Nucleus accumbens (tissue), 56 donors: ENCODE results near the gene CYP2W1.
A peak's percentile ranks its signal among the peaks of the same experiment; 100 is the strongest.

Experiments used
- DNase-seq, 56 donors: peaks; one replicate each; lab custom pipeline; 2025; lab: John Stamatoyannopoulos, UW

Gene CYP2W1

DNA sequence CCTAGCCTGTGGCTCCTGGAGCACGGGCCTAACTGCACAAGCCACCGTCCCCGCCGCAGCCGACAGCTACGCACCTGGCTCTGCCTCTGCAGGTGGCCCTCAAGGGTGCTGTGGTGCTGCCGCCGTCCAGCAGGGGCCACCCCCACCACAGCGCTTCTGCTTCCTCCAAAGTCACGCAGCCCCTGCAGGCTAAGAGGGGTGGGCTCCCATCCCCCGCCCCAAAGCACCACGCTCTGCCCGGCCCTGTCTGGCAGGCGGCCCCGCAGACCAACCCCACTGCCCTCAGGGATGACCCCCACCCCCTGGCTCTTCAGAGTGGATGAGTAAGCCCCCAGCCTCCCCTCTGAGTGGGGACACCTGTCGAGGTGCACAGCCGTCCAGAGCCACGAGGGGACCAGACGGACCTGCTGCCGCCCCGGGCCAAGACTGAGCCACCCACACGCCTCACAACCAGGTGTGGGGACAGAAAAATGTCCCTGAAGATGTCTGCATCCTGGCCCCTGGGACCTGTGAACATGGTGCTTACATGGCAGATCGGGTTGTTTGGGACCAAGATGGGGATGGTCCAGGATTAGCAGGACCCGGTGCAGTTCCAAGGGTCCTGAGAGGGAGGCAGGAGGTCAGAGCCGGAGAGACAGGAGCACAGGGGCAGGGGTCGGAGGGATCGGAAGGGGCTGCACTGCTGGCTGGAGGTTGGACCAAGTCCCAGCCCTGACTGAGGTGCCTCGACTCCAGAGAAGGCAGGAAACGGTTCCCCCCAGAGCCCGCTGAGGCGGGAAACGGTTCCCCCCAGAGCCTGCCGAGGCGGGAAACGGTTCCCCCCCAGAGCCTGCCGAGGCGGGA is 19.5 kb upstream of the CYP2W1 start:
- no peak for DNase-seq

DNA sequence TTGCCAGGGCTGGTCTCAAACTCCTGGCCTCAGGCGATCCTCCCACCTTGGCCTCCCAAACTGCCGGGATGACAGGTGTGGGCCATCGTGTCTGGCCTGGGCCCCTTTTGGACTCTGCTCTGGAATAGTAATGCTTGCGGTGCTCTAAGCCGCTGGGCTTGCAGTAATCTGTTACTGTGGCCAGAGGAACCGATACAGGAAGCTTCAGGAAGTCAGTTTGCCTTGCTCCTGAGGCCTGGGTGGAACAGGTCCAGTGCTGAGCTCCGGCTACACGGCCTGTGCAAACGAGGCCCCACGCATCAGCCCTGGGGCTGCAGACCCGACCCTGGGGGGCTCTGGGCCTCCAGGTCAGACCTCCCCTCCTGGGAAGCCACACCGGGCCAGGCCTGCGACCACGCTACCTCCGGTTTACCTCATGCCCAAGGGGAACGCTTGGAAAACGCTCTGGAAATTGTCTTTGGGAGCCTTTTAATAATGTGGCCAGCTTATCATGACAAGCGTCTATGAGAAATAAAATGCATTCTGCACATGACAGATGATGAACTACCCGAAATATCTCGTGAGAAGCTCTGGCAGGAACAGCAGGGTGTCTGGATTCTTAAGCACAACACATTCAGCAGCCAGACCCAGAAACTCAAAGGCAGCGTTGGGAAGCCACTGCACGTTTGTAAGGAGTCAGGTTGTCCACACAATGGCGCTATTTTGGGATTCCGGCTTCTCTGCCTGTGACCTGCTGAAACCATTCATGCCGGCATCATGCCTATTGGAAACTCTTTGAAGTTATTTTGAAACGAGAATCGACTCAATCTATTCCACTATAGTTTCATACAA is 18.4 kb upstream of the CYP2W1 start:
- DNase-seq, result peak in 25 of 56 donors; percentile 11 to 60 (median 27)

DNA sequence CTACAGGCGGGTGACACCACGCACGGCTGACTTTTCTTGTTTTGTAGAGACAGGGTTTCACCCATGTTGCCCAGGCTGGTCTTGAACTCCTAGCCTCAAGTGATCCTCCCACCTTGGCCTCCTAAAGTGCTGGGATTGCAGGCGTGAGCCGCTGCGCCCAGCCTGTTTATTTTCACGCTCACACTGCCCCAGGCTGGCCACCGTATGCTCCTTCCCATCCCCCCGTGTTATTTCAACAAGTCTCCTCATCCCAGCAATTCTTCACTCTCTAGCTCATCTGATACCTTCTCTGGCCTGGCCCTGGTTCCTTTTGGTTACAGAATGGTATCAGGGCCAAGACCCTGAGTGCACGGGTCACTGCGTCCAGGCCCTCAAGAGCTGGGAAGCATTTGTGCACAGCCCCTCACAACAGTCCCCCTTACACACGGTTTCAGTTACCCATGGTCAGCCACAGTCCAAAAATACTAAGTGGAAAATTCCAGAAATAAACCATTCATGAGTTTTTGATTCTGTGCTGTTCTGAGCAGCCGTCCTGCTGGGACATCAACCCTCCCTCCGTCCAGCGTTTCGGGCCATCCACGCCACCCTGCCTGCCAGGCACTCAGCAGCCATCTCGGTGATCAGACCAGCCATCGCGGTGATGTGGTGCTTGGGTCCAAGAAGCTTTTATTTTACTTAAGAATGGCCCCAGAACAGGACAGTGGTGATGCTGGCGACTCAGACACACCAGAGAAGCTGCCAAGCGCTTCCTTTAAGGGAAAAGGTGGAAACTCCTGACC is 16.5 kb upstream of the CYP2W1 start:
- DNase-seq, result no peak

DNA sequence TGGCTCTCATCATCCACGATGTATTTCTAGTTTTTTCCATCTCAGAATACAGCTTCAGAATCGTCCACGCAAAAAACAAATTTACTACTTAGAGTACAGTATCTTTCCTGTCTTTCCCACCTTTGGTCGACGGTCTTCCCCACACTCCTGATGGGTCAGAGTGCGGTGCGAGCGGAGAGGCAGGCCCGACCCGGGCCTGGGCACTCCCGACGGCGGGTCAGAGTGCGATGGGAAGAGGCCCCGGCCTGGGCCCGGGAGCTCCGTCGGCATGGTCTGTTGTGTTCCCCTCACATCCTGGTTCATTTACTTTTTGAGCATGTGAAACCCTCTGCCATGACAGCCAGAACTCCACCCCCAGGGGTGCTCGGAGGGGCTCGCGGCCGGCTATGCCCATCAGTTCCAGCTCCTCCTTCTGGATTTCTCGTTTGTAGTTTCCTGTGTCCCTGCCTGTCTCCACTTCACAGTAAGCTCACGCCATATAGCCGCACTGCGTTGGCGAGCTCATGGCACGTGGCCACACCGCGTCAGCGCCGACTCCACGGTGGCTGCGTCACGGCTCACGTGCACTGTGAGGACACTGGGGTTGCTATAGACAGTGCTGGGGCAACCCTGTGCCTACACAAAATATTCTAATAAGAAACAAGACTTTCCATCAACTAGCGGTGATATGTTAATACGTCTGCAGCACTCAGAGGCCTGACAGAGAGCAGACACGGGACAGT is 15.5 kb upstream of the CYP2W1 start:
- DNase-seq, result no peak

DNA sequence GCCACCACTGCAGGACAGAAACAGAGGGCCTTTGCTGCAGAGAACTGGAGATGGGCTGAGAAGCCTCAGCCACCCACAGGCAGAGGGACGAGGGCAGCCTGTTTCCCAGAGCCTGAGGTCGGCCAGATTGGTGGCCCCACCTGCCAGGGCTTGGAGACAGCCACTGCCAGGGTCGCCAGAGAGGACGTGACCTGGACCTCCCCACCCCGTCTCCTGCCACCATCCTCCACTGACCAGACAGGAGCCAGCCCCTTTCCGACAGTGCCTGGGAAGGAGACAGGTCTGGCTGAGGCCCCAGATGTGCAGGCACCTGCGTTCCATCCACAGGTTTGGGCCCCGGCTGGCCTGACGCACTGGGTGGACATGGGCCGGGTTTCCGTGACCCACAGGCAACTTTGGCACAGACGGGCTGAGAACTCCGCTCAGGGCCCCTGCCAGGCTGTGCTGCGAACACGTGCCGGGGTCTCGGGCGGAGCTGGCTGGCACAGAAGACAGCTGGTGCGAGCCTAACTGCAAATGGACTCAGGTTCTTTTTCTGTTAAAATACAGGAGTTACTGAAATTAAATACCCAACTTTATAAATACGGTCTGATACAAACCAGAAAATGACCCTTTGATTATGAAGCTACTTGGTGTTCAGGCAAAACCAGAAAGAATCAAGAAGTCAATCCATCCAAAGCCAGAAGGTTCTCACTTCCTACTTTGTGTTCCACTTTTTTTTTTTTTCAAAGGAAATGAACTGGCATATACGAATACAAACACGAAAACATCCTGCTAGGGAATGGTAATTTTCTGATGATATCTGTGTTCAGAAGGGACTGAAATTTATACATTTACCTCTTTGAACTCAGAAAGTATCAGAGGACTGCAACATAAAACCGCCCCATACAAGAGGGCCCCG is 14.5 kb upstream of the CYP2W1 start:
- DNase-seq, result no peak

DNA sequence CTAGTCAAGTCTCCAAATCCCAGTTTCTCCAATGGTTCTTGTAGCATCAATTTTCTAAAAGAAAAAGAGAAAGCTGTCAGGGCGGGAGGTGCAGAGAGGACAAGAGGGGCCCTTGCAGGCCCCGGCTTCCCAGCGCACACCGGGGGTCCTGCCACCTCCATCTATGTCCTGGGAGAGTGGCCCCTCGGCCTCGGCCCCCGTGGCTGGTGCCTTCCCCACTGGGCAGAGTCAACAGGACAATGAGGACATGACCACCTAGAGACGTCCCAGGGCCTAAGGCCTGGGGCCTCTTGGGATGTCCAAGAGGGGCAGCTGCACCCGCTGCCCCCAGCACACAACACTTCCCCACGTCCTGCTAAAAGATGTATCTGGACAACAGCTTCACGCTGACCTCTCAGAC is 13.6 kb upstream of the CYP2W1 start:
- DNase-seq, result no peak

DNA sequence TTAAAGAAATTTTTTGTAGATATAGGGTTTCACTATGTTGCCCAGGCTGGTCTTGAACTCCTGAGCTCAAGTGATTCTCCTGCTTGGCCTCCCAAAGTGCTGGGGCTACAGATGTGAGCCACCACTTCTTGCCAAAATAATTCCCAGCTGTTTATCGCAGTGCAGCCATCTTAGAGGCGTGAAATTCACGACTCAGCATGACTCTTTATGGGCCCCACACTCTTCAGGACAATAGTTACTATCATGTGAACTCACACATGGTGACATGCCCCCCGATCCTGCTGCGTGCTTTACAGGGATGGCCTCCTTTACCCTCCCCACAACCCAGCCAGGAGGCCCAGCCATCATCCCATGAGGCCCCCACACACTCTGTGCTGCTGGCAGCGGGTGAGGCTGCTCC is 12.2 kb upstream of the CYP2W1 start:
- DNase-seq, result no peak

DNA sequence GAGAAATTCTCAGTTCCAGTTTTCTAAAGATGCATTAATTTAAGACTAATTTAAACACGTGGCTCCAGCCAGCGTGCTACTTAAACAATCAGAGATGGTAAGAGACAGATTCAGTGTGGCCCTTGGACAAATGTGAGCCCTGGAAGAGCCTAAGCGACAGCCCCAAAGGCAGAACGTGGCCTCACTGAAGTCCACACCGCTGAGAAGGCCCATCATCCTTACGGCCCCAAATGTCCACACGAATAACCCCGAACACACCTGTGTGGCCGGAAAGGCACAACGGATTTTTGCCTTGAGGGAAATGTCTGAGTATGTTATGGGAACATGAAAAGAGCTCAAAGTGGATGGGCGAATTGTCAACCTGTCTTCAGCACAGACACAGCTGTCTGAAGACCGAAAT is 10.9 kb upstream of the CYP2W1 start:
- no peak for DNase-seq

DNA sequence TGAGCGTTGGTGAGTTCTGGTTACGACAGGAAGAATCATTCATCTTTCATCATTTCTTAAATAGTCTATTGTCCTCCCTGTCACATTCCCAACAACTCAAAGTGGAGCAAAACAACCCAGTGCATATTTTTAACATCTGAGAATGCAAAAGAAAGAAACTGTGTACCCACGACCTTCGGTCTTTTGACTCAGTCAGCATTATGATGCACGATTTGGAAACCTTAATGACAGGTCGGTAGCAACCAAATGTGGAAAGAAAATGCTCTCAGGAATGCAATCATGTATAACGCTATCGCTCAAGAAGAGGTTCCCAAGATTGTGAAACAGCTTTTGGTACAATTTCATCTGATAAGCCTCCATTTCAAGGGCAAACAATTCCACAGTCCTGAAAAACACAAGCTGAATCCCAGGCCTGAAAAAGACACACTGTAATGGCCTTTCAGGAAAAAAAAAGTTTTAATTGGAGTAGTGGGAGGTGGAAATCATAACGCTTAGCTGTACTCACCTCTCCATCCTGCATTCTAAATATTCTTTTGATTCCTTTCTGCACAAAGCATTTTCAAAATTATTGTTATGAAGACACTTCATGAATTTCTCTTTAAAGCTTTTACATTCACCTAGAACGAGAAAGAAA is 10.2 kb upstream of the CYP2W1 start:
- no peak for DNase-seq

DNA sequence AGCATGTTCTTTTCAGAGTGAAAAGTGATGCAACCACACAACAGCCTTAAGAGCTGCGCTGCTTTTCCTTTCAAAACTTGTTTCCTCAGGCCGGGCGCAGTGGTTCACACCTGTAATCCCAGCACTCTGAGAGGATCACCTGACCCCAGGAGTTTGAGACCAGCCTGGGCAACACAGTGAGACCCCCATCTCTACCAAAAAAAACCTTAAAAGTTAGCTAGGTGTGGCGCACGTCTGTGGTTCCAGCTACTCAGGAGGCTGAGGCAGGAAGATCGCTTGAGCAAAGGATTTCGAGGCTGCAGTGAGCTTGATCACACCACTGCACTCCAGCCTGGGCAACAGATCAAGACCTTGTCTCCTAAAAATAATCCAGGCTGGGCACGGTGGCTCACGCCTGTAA is 9.7 kb upstream of the CYP2W1 start:
- DNase-seq, result no peak

DNA sequence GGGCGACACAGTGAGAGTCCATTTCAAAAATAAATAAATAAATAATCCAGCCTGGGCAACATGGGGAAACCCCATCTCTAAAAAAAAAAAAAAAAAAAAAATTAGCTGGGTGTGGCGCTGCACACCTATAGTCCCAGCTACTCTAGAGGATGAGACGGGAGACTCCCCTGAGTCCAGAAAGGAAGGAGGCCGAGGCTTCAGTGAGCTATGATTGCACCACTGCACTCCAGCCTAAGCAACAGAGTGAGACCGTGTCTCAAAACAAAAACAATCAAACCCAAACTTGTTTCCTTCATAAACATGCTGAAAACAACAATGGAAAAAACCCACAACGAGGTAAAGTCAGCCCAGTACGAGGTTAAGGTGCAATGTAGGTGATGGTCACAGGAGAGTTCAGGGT is 8.8 kb upstream of the CYP2W1 start:
- no peak for DNase-seq

DNA sequence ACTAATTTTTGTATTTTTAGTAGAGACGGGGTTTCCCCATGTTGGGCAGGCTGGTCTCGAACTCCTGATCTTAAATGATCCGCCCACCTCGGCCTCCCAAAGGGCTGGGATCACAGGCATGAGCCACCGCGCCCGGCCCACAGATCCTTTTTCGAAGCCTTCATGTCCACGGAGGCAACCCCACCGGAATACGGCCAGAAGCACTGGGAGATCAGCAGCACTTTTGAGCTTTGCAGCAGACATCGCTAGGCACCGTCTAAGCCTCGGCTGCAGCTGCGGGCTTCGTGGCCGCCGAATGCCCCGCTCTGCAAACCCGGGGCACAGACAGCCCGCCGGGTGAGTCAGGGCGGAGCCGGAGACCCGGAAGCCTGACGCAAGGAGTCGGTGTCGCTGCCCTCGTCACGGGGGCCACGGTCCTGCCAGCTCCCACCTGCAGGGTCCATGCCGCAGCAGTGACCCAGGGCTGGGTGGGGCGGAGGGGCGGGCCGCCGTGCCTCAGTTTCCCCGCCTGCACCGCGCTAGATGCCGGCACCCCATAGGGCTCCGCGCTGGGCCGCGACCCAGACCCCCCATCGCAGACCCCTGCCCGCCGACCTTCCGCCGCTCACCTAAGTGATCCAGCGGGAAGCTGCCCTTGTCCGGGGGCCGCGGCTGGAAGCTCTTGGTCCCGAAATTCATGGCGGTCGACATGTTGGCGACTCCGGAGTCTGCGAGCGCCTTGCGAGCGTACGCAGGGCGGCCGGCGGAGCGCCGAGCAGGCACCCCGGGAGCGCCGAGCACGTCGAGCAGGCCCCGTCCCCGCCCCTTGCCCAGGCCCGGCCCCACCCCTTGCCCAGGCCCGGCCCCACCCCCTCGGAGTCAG is 7.9 kb upstream of the CYP2W1 start, which contains the start of gene COX19:
TSS of gene COX19 (minus strand) at position 730 of the 862 bp plus-strand sequence. CDS start at position 690, 40 bp downstream.
- DNase-seq, result peak in 54 of 56 donors; percentile 45 to 90 (median 80)

DNA sequence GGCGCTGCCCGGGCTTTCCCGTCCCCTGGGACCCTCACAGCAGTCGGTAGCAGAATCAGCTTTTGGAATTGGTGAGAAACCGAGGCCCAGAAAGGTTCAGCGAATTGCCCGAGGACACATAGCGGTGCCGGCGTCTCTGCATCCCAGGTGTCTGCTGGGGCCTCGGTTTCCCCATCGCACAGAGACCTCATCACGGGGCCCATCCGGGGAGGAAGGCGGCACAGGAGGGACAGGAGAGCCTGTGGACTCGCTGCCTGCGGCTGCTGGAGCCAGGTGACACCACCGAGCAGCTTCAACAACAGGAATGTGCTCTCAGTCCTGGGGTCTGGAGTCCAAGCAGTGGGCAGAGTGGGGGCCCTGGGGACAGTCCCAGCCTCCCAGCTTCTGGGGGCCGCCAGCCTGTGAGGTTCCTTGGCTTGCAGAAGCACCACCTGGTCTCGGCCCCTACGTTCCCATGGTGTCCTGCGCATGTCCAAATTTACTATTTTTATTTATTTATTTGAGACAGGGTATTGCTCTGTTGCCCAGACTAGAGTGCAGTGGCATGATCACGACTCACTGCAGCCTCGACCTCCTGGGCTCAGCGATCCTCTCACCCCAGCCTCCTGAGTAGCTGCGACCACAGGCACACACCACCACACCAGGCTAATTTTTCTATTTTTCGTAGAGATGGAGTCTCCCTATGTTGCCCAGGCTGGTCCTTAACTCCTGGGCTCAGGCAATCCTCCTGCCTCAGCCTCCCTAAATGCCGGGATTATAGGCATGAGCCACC is 7.1 kb upstream of the CYP2W1 start:
- DNase-seq, result peak in 1 of 56 donors; percentile 63

DNA sequence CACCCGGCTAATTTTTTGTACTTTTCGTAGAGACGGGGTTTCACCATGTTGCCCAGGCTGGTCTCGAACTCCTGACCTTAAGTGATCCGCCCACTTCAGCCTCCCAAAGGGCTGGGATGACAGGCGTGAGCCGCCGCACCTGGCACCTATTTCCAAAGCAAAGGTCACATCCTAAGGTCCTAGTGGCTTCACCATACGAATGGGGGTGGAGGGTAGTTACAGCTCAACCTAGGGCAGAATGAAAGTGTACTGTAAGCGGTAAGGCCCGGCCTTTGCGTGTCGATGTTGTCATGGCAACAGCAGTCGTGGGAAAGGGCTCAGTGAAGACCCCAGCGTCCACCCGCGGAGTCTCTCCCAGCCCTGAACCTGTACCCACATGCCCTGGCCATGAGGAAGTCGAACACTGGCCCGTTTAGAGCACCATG is 6.1 kb upstream of the CYP2W1 start:
- DNase-seq, result no peak

DNA sequence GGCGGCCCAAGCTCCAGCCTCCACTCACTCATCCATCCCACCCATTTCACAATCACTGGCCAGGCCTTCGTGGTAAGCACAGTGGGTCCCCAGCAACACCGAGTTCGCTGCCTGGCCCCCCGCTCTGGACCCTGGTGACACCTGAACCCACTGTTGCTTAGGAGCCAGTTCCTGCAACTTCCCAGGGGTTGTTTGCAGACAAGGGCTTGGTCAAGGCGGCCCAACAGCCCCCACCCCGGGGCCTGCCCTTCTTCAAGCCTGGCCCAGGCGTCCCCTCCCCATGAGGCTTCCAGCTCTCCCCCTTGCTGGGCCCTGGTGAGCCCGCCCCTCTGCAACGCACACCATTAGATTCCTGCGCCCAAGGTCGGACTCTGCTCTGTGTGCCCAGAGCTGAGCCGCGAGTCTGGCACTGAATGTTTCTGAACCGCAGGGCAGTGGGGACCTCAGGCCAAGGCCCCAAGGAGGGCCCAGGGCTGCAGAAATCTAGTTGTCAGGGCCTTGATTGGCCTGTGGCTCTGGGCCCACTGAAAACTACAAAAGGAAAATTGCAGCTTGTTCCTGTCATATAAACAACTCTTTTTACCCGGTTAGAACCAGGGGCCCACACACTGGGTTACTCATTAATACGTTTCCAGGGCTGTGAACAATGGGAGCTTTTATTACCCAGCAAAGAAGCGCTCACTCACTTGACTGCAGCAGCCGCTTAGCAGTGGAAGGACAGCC is 5.5 kb upstream of the CYP2W1 start:
- DNase-seq, result peak in 51 of 56 donors; percentile 12 to 90 (median 61)

DNA sequence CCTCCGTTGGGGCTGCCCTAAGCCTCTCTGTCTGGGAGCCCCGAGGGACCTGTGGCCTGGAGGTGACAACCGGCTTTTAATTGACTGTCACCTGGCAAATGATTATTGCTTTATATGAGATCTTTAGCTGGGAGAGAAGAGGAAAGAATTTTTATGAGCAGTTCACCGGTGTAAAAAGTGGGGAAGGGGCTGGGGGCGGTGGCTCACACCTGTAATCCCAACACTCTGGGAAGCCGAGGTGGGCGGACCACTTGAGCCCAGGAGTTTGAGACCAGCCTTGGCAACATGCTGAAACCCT is 5.0 kb upstream of the CYP2W1 start:
- no peak for DNase-seq
